ENCODE results near the gene PXYLP1. TPM values are rescaled to one million over a fixed set of nuclear protein-coding genes. Genes with fewer than 3 reads are reported as not detected.

PXYLP1 gene
- total and polyA plus RNA-seq, 7 donors: 2.4 to 12.2 (median 5.8) TPM

- no peaks in the 10 kb centered on the region for H3K36me3 ChIP-seq
- TF ChIP-seq EP300 (IDR thresholded peaks at IDR 0.05) (no peak), CTCF (IDR thresholded peaks at IDR 0.05) (peak; percentile 19 to 54 (median 38)), POLR2AphosphoS5 (IDR thresholded peaks at IDR 0.05) (no peak), POLR2A (IDR thresholded peaks at IDR 0.05) (no peak)
- no peak for DNase-seq
- intact Hi-C loops (cut with DNase I): loop anchor here (1.0 kb wide), 1 partner anchor 48 kb away; the partner anchor contains the start of gene PXYLP1
- H3K27me3 ChIP-seq: no peaks in the 10 kb centered on the region
- H3K4me1 ChIP-seq: peaks cover 0 to 23% (median 20%) of the 10 kb centered on the region in 4 donors
- H3K9me3 ChIP-seq: no peaks in the 10 kb centered on the region
- no peak overlapping the region for H3K4me3 ChIP-seq
- peak overlapping the region; percentile 53 to 85 (median 71) for H3K27ac ChIP-seq
- WGBS, 2 donors: 57 to 72% methylated on average over 16 of the region's 16 CpGs
These were observed 47.7 kb downstream of the PXYLP1 start for GRCh38 chr3:141279077-141279967.

- no peaks in the 10 kb centered on the region for H3K36me3 ChIP-seq
- intact Hi-C loops (cut with DNase I): no loop called here
- DNase-seq: no peak
- peaks cover 0 to 23% (median 20%) of the 10 kb centered on the region in 4 donors for H3K4me1 ChIP-seq
- no peaks in the 10 kb centered on the region for H3K27me3 ChIP-seq
- H3K27ac ChIP-seq: peak overlapping the region; percentile 53 to 85 (median 71)
- H3K9me3 ChIP-seq: no peaks in the 10 kb centered on the region
- peak in 2 of 4 donors; percentile 39 to 43 for TF ChIP-seq POLR2AphosphoS5 (IDR thresholded peaks at IDR 0.05)
- no peak for TF ChIP-seq POLR2A (IDR thresholded peaks at IDR 0.05)
- no peak for TF ChIP-seq CTCF (IDR thresholded peaks at IDR 0.05)
- peak in 1 of 4 donors; percentile 37 for TF ChIP-seq EP300 (IDR thresholded peaks at IDR 0.05)
- WGBS, 2 donors: 85 to 92% methylated on average over 5 of the region's 5 CpGs
- no peak overlapping the region for H3K4me3 ChIP-seq
These were observed 48.5 kb downstream of the PXYLP1 start for GRCh38 chr3:141280086-141280485.

GRCh38 chr3:141280690-141281089, 49.1 kb downstream of the PXYLP1 start:
- DNase-seq: no peak
- WGBS, 2 donors: 92 to 96% methylated on average over 4 of the region's 4 CpGs
- H3K4me3 ChIP-seq: no peak overlapping the region
- no peaks in the 10 kb centered on the region for H3K27me3 ChIP-seq
- no peaks in the 10 kb centered on the region for H3K36me3 ChIP-seq
- intact Hi-C loops (cut with DNase I): no loop called here
- TF ChIP-seq POLR2A (IDR thresholded peaks at IDR 0.05): no peak
- TF ChIP-seq CTCF (IDR thresholded peaks at IDR 0.05): no peak
- no peak for TF ChIP-seq POLR2AphosphoS5 (IDR thresholded peaks at IDR 0.05)
- peak overlapping the region in 3 of 4 donors; percentile 68 to 85 (median 74) for H3K27ac ChIP-seq
- no peaks in the 10 kb centered on the region for H3K9me3 ChIP-seq
- H3K4me1 ChIP-seq: peaks cover 0 to 23% (median 20%) of the 10 kb centered on the region in 4 donors

GRCh38 chr3:141285570-141285969, 53.9 kb downstream of the PXYLP1 start:
- no peak overlapping the region for H3K27ac ChIP-seq

More at GRCh38 chr3:141285570-141285969, 53.9 kb downstream of the PXYLP1 start:
- intact Hi-C loops (cut with DNase I): no loop called here
- TF ChIP-seq EP300 (IDR thresholded peaks at IDR 0.05) (no peak), POLR2A (IDR thresholded peaks at IDR 0.05) (no peak), POLR2AphosphoS5 (IDR thresholded peaks at IDR 0.05) (no peak), CTCF (IDR thresholded peaks at IDR 0.05) (no peak)
- Histone ChIP-seq H3K4me3 (no peak overlapping the region), H3K36me3 (peaks cover 0 to 15% (median 3%) of the 10 kb centered on the region in 4 donors), H3K9me3 (no peaks in the 10 kb centered on the region), H3K27me3 (no peaks in the 10 kb centered on the region), H3K4me1 (peaks cover 0 to 2% (median under 1%) of the 10 kb centered on the region in 4 donors)
- WGBS, 2 donors: 86 to 94% methylated on average over 2 of the region's 2 CpGs
- no peak for DNase-seq

Measured in sigmoid colon (tissue), 7 donors.